Testis (tissue), 2 donors: ENCODE results near the gene KRTAP10-5.

ENCODE experiments used
- POLR2A ChIP-seq: fragments of 450-650 bp; IDR thresholded peaks from one replicate; pipeline ENCODE4 v1.6.1; 2017; ENCODE audit warnings: antibody characterized with exemption, mild to moderate bottlenecking, moderate library complexity
- TF ChIP-seq, protein P1 (sequence below), 3 experiments: fragments of 450-650 bp in 2 of 3; fragments of 200-600 bp in 1 of 3; sonication (generic) in 1 of 3; IDR thresholded peaks; one replicate each; pipeline ENCODE4 v1.5.1; 2016 to 2019; ENCODE audit warnings: antibody characterized with exemption in 3 of 3, mild to moderate bottlenecking in 2 of 3, moderate library complexity in 1 of 3

DNA sequence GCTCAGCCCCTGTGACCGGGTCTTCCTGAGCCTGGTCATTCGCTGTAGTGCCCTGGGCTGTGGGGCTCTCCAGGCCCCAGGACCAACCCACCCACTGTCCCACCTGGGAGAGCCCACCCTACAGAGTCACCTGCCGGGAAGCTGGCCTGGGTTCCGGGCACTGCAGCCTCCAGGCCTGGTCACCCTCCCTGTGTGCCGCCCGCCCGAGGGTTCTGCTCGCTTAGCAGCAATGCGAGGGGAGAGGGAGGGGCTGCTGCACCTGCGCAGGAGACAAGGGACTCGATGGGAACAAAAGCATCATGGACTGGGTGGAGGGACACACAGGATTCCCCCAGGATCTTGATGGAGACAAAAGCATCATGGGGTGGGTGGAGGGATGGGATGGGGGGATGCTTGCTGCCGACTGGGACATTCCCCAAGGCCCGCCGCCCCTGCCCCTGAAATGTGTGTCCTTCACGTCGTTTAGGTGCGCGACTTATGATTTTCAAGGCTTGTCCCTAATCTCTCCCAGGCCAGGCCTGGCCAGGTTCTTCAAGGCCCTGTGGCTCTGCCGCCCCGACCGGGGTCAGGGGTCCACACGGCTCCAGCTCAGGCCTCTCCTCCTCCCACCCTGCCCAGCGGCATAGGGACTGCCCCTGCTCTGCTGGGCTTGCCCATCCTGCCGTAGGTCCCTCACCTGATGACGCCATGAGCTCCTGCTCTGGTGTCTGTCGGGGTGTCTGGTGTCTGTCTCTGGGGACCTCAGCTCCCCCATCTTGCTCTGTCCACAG lies 33.2 kb upstream of the KRTAP10-5 start:
- TF ChIP-seq, protein P1, sequence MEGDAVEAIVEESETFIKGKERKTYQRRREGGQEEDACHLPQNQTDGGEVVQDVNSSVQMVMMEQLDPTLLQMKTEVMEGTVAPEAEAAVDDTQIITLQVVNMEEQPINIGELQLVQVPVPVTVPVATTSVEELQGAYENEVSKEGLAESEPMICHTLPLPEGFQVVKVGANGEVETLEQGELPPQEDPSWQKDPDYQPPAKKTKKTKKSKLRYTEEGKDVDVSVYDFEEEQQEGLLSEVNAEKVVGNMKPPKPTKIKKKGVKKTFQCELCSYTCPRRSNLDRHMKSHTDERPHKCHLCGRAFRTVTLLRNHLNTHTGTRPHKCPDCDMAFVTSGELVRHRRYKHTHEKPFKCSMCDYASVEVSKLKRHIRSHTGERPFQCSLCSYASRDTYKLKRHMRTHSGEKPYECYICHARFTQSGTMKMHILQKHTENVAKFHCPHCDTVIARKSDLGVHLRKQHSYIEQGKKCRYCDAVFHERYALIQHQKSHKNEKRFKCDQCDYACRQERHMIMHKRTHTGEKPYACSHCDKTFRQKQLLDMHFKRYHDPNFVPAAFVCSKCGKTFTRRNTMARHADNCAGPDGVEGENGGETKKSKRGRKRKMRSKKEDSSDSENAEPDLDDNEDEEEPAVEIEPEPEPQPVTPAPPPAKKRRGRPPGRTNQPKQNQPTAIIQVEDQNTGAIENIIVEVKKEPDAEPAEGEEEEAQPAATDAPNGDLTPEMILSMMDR (IDR thresholded peaks at IDR 0.05): no peak
- TF ChIP-seq POLR2A: no peak
